ENCODE data around the gene REV3L.

REV3L gene

DNA sequence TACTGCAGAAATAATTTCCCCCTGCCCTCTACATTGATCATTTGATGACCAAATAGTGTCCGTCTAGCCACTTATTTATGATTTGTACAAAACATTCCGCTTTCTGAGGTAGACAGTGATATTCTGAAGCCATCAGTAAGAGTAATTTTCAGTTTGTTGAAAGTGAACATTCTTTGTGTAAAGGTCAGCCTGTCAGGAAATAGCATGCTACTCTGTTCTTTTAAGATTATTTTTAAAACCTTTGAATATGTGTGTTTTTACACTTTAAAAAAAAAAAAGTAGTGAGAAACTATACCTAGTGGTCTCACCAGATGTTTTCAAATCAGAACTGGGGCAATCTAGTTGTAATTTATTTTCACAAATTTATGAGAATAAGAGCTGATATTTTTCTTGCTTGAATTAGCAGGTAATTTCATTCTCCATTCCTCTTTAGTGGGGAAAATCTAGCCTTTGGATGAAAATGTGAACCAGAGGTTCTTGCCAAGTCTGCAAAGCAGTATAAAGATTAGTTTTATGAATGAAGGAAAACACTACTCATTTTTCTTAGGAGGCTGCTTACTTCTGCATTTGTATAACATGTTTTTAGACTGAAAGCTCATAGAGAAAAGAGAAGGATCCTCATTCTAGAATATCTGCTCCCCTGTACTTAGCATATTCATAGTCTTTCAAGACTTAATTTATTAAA lies 12.1 kb upstream of the REV3L start:
- H3K27ac ChIP-seq (ENCODE audit: low read depth, low read length, severe bottlenecking) = no peak overlapping the region
- H3K9me3 ChIP-seq (ENCODE audit: control insufficient read depth, low read length) = no peaks in the 10 kb centered on the region
- H3K4me1 ChIP-seq (ENCODE audit: control insufficient read depth, insufficient read depth, low read length, poor library complexity, severe bottlenecking) = no peaks in the 10 kb centered on the region
- H3K4me3 ChIP-seq (ENCODE audit: extremely low read depth, insufficient read depth, low read length, poor library complexity, severe bottlenecking) = no peak overlapping the region
- H3K36me3 ChIP-seq (ENCODE audit: control insufficient read depth, insufficient read depth, low read length) = peaks cover 5% of the 10 kb centered on the region
- 90 to 100% methylated on average over 1 to 2 of the region's 2 CpGs for WGBS, 2 experiments (ENCODE audit: insufficient coverage in 2 of 2)

DNA sequence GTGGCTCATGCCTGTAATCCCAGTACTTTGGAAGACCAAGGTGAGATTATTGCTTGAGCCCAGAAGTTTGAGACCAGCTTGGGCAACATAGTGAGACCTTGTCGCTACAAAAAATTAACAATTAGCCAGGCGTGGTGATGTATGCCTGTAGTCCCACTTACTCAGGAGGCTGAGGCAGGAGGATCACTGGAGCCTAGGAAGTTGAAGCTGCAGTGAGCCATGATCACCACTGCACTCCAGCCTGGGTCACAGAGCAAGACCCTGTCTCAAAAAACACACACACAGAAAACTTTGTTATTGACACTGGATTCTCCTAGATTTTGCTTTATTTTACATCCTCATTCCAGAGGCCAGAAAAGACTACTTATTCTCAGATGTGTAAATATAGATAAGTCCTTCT lies 9.5 kb upstream of the REV3L start:
- H3K36me3 ChIP-seq (ENCODE audit: control insufficient read depth, insufficient read depth, low read length) = peaks cover 18% of the 10 kb centered on the region
- no peaks in the 10 kb centered on the region for H3K4me1 ChIP-seq (ENCODE audit: control insufficient read depth, insufficient read depth, low read length, poor library complexity, severe bottlenecking)
- no peak overlapping the region for H3K27ac ChIP-seq (ENCODE audit: low read depth, low read length, severe bottlenecking)
- H3K9me3 ChIP-seq (ENCODE audit: control insufficient read depth, low read length) = no peaks in the 10 kb centered on the region
- no peak overlapping the region for H3K4me3 ChIP-seq (ENCODE audit: extremely low read depth, insufficient read depth, low read length, poor library complexity, severe bottlenecking)
- 86 to 100% methylated on average over 2 of the region's 2 CpGs for whole genome bisulfite sequencing, 2 experiments (ENCODE audit: insufficient coverage in 2 of 2)

GRCh38 chr6:111490067-111490466 lies 7.0 kb upstream of the REV3L start:
- H3K36me3 ChIP-seq (ENCODE audit: control insufficient read depth, insufficient read depth, low read length) = peaks cover 35% of the 10 kb centered on the region
- WGBS, 2 experiments (ENCODE audit: insufficient coverage in 2 of 2) = 95 to 100% methylated on average over 3 of the region's 3 CpGs

DNA sequence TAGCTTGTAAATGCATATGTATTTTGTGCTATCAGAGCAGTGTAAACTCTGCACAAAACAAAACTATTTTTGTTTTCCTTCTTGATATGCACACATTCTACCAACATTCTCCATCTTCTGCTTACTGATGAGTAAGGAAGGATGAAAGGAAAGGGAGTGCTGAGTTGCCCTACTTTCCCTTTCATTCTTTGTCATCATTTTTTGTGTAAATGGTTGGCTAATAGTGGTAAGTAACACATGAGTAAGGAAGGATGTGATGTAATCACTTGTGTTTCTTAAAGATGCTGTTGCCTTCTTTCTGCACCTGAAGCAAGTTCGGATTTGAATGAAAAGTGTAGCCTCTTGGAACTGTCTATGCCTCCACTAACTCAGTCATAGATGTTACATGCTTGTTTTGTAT lies 4.6 kb upstream of the REV3L start:
- Histone ChIP-seq H3K36me3 (ENCODE audit: control insufficient read depth, insufficient read depth, low read length) (peaks cover 35% of the 10 kb centered on the region), H3K4me3 (ENCODE audit: extremely low read depth, insufficient read depth, low read length, poor library complexity, severe bottlenecking) (no peak overlapping the region), H3K4me1 (ENCODE audit: control insufficient read depth, insufficient read depth, low read length, poor library complexity, severe bottlenecking) (peaks cover 4% of the 10 kb centered on the region), H3K9me3 (ENCODE audit: control insufficient read depth, low read length) (peaks cover 4% of the 10 kb centered on the region), H3K27ac (ENCODE audit: low read depth, low read length, severe bottlenecking) (no peak overlapping the region)
- no CpG with 5 or more reads among the region's 1 CpG for WGBS, 2 experiments (ENCODE audit: insufficient coverage in 2 of 2)

More at GRCh38 chr6:111490067-111490466, 7.0 kb upstream of the REV3L start:
- Histone ChIP-seq H3K4me1 (ENCODE audit: control insufficient read depth, insufficient read depth, low read length, poor library complexity, severe bottlenecking) (peaks cover 3% of the 10 kb centered on the region), H3K4me3 (ENCODE audit: extremely low read depth, insufficient read depth, low read length, poor library complexity, severe bottlenecking) (no peak overlapping the region), H3K9me3 (ENCODE audit: control insufficient read depth, low read length) (peaks cover 4% of the 10 kb centered on the region), H3K27ac (ENCODE audit: low read depth, low read length, severe bottlenecking) (no peak overlapping the region)

GRCh38 chr6:111486921-111487320 lies 3.9 kb upstream of the REV3L start:
- Histone ChIP-seq H3K36me3 (ENCODE audit: control insufficient read depth, insufficient read depth, low read length) (peaks cover 30% of the 10 kb centered on the region), H3K4me3 (ENCODE audit: extremely low read depth, insufficient read depth, low read length, poor library complexity, severe bottlenecking) (no peak overlapping the region), H3K9me3 (ENCODE audit: control insufficient read depth, low read length) (peaks cover 4% of the 10 kb centered on the region), H3K4me1 (ENCODE audit: control insufficient read depth, insufficient read depth, low read length, poor library complexity, severe bottlenecking) (peaks cover 4% of the 10 kb centered on the region), H3K27ac (ENCODE audit: low read depth, low read length, severe bottlenecking) (no peak overlapping the region)
- 100% methylated on average over 1 of the region's 1 CpG for WGBS, 2 experiments (ENCODE audit: insufficient coverage in 2 of 2)

DNA sequence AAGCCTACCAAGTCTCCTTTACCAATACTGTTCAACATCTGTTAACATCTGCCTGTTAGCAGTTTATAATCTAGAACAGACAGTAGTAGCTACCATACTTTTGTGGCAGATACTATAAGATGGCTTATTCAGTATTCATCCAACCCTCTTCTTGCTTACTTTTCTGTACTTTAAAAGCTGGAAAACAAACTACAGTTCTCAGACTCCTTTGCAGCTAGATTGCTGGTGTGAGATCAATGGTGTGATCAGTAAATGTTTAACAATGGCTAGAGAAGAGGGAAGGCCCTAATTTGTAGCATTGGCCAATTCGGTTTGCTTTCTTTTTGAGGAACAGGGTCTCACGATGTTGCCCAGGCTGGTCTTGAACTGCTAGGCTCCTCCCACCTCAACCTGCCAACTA lies 3.5 kb upstream of the REV3L start:
- WGBS, 2 experiments (ENCODE audit: insufficient coverage in 2 of 2) = 93 to 100% methylated on average over 1 to 2 of the region's 2 CpGs
- Histone ChIP-seq H3K36me3 (ENCODE audit: control insufficient read depth, insufficient read depth, low read length) (peaks cover 30% of the 10 kb centered on the region), H3K9me3 (ENCODE audit: control insufficient read depth, low read length) (peaks cover 4% of the 10 kb centered on the region), H3K4me1 (ENCODE audit: control insufficient read depth, insufficient read depth, low read length, poor library complexity, severe bottlenecking) (peaks cover 4% of the 10 kb centered on the region), H3K4me3 (ENCODE audit: extremely low read depth, insufficient read depth, low read length, poor library complexity, severe bottlenecking) (no peak overlapping the region), H3K27ac (ENCODE audit: low read depth, low read length, severe bottlenecking) (no peak overlapping the region)

DNA sequence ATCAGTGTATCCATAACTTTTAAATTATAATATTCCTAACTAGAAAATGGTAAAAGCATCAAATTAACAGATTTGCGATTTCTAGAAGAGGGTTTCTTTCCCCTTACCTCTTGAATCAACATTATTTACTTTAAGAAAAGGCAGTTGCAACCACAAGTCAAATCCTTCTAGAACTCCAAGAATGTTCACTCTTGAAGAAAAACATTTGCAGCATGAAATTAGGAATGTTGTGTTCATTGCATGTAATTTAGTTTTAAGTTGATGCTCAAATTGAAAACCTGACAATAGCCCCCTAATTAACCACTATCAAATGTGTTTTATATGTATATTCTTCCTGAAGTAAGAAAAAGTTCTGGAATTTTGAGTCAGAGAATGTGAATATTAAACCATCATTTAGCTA lies 2.3 kb upstream of the REV3L start:
- Histone ChIP-seq H3K9me3 (ENCODE audit: control insufficient read depth, low read length) (peaks cover 4% of the 10 kb centered on the region), H3K27ac (ENCODE audit: low read depth, low read length, severe bottlenecking) (no peak overlapping the region), H3K4me1 (ENCODE audit: control insufficient read depth, insufficient read depth, low read length, poor library complexity, severe bottlenecking) (peaks cover 10% of the 10 kb centered on the region), H3K36me3 (ENCODE audit: control insufficient read depth, insufficient read depth, low read length) (peaks cover 30% of the 10 kb centered on the region), H3K4me3 (ENCODE audit: extremely low read depth, insufficient read depth, low read length, poor library complexity, severe bottlenecking) (peak overlapping the region; percentile 74)
- 71% methylated on average over 1 of the region's 1 CpG; no CpG with 5 or more reads in 1 of the 2 experiments for whole genome bisulfite sequencing, 2 experiments (ENCODE audit: insufficient coverage in 2 of 2)

GRCh38 chr6:111484633-111484930 lies 1.6 kb upstream of the REV3L start:
- Histone ChIP-seq H3K36me3 (ENCODE audit: control insufficient read depth, insufficient read depth, low read length) (peaks cover 30% of the 10 kb centered on the region), H3K27ac (ENCODE audit: low read depth, low read length, severe bottlenecking) (peak overlapping the region; percentile 97), H3K4me1 (ENCODE audit: control insufficient read depth, insufficient read depth, low read length, poor library complexity, severe bottlenecking) (peaks cover 10% of the 10 kb centered on the region), H3K9me3 (ENCODE audit: control insufficient read depth, low read length) (peaks cover 4% of the 10 kb centered on the region), H3K4me3 (ENCODE audit: extremely low read depth, insufficient read depth, low read length, poor library complexity, severe bottlenecking) (peak overlapping the region; percentile 74)
- WGBS, 2 experiments (ENCODE audit: insufficient coverage in 2 of 2) = 17% methylated on average over 4 of the region's 8 CpGs; no CpG with 5 or more reads in 1 of the 2 experiments

DNA sequence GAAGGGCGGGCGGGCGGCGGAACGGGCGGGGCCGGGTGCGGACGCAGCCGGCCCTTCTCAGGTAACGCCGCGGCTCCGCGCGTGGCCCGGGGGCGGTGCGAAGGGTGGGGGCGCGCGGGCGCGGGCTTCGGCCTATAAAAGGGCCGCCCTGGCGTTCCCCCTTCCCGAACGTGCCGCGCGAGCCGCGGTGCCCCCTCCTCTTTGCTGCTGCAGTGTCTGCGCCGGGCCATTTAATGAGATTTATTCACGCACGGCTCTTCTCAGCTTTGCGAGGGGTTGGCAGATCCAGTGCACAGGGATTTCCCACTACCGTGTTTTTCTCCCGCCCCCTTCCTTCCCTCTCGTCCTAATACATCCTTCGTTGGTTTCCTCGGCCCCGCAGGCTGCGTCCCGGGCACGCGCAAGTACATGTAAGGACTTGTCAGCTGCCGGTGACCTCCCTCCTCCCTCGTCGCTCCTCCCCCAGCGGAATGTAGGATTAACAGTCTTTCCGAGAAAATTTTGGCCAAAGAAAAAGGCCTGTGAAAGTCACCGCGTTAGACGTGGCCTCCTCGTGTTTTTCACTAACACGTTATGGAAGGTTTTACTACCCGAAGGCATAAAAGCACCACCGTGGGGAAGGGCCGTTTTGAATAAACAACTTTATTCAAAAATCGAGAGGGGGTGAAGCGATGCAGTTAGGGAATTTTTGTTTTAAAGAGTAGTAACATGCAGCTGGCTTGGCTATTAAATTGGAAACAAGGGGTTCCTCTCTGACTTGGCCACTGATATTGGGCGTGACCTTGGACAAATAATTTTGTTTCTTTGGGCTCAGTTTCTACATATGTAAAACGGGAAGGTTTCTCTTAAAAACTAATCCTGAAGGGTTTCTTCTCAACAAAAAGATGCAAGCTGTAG lies 966 bp upstream of the REV3L start:
- 0% methylated on average over 50 to 51 of the region's 66 CpGs for WGBS, 2 experiments (ENCODE audit: insufficient coverage in 2 of 2)
- peaks cover 4% of the 10 kb centered on the region for H3K9me3 ChIP-seq (ENCODE audit: control insufficient read depth, low read length)
- H3K4me3 ChIP-seq (ENCODE audit: extremely low read depth, insufficient read depth, low read length, poor library complexity, severe bottlenecking) = peak overlapping the region; percentile 74
- peak overlapping the region; percentile 97 for H3K27ac ChIP-seq (ENCODE audit: low read depth, low read length, severe bottlenecking)
- H3K4me1 ChIP-seq (ENCODE audit: control insufficient read depth, insufficient read depth, low read length, poor library complexity, severe bottlenecking) = peaks cover 10% of the 10 kb centered on the region
- peaks cover 30% of the 10 kb centered on the region for H3K36me3 ChIP-seq (ENCODE audit: control insufficient read depth, insufficient read depth, low read length)

DNA sequence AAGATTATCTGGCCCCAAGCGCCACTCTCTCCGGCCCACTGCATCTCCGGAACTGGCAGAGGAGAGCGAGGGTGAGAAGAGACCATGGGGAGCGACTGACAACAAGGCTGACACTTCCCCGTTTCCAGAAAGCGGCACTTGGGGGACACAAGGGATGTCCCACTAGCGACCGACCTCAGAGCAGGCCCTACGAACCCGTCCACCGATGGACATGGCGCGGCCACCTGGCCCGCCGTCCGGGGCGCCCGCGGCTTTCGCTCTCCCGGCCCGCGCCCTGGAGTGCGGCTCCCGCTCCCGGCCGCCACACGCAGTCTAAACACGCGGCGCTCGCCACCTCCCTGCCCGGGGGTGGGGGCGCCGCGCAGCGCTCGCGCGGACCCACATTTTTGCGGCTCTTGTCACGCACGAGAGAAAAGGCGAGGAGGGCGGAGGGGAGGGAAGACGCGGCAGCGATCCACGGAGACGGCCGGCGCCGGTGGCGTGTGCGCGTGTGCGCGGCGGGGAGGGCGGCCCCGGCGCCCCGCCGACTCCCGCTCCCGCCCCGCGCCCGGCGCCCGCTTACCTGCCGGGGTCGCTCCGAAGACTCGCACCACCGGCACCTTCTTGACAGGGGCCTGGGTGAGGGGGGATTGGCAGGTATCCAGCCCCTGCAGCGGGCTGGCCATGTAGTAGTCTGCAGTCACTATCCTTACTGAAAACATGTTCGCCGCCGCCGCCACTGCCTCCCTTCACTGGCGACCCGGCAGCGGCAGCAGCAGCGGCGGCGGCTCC lies 645 bp downstream of the REV3L start:
- 0 to 1% methylated on average over 31 to 58 of the region's 88 CpGs for WGBS, 2 experiments (ENCODE audit: insufficient coverage in 2 of 2)
- peaks cover 11% of the 10 kb centered on the region for H3K4me1 ChIP-seq (ENCODE audit: control insufficient read depth, insufficient read depth, low read length, poor library complexity, severe bottlenecking)

More for the DNA sequence above, 645 bp downstream of the REV3L start:
- Histone ChIP-seq H3K27ac (ENCODE audit: low read depth, low read length, severe bottlenecking) (peak overlapping the region; percentile 97), H3K4me3 (ENCODE audit: extremely low read depth, insufficient read depth, low read length, poor library complexity, severe bottlenecking) (peak overlapping the region; percentile 74), H3K9me3 (ENCODE audit: control insufficient read depth, low read length) (peaks cover 4% of the 10 kb centered on the region), H3K36me3 (ENCODE audit: control insufficient read depth, insufficient read depth, low read length) (peaks cover 15% of the 10 kb centered on the region)
